DLD1 (cell line): ENCODE data around the gene KDM4B.

Experiments used
- in situ Hi-C: cut with HindIII; loops from 2 replicates; pipeline ENCODE4 v1.10.0; 2017; ENCODE audit warnings: low sequenced_read_pairs

The KDM4B gene

GRCh38 chr19:5032101-5032967 lies 63.4 kb downstream of the KDM4B start:
- in situ Hi-C loops = no loop called here

- in situ Hi-C loops = no loop called here
Observed at GRCh38 chr19:5035105-5035761, 66.3 kb downstream of the KDM4B start.

GRCh38 chr19:5035793-5036697 lies 67.1 kb downstream of the KDM4B start:
- in situ Hi-C loops = no loop called here

- in situ Hi-C loops = no loop called here
Observed at GRCh38 chr19:5036698-5037563, 68.0 kb downstream of the KDM4B start.

- in situ Hi-C loops = no loop called here
Observed at GRCh38 chr19:5037936-5038335, 69.0 kb downstream of the KDM4B start.

- in situ Hi-C loops = no loop called here
Observed at GRCh38 chr19:5038631-5039271, 69.8 kb downstream of the KDM4B start.

- in situ Hi-C loops = no loop called here
Observed at GRCh38 chr19:5039642-5040543, 71.0 kb downstream of the KDM4B start.

- in situ Hi-C loops = no loop called here
Observed at GRCh38 chr19:5040544-5041167, 71.7 kb downstream of the KDM4B start.

- in situ Hi-C loops = no loop called here
Observed at GRCh38 chr19:5041168-5041912, 72.4 kb downstream of the KDM4B start.

- in situ Hi-C loops = no loop called here
Observed at GRCh38 chr19:5041913-5042187, 72.9 kb downstream of the KDM4B start.

GRCh38 chr19:5042556-5042955 lies 73.6 kb downstream of the KDM4B start:
- in situ Hi-C loops = no loop called here

GRCh38 chr19:5045029-5045428 lies 76.1 kb downstream of the KDM4B start:
- in situ Hi-C loops = no loop called here

GRCh38 chr19:5045956-5046338 lies 77.0 kb downstream of the KDM4B start:
- in situ Hi-C loops = no loop called here

GRCh38 chr19:5046339-5047039 lies 77.6 kb downstream of the KDM4B start:
- in situ Hi-C loops = no loop called here

- in situ Hi-C loops = no loop called here
Observed at GRCh38 chr19:5047251-5047935, 78.5 kb downstream of the KDM4B start.

- in situ Hi-C loops = no loop called here
Observed at GRCh38 chr19:5048091-5048726, 79.3 kb downstream of the KDM4B start.
